Raji (cell line): Measurements from ENCODE around the gene LPP.

Source experiments
- POLR2A ChIP-seq: IDR thresholded peaks from 2 replicates; pipeline ENCODE4 v1.6.1; 2011; ENCODE audit warnings: low read depth, low read length, control low read depth; ENCODE audit not compliant: insufficient read depth

Gene LPP

DNA sequence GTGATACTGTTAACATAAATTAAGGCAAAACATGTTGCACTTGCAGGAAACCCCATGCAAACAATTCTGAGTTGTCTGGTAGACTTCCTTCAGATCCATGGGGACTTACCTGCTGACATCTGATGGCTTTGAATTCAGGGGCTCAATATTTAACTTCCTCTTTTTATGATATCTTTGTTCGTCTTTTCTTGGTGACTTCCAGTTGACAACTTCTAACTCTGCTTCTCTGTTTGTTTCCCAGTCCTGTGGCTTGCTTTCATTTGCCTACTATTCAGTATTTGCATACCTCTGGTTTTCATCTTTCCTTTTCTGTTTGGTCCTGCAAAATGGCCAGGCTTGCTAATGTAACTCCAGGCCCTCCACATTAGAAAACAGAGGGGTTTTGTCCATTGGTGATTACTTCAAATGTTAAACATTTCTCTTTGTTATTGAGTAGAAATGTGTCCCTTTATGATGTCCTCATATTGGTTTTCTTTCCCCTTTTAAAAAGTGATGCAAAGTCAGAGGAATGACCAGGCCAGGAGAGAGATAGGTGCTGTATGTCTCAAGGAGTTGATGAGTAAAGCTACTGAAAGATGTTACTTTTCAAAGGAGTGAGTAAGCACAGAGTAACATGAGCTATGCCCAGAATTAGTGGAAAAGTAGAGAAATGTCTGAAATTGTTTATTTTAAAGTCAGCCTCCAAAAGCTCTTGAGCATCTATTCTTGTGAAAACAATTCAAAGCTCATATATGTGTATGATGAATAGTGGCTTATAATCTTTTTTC, 335.9 kb downstream of the LPP start:
- TF ChIP-seq POLR2A: no peak

DNA sequence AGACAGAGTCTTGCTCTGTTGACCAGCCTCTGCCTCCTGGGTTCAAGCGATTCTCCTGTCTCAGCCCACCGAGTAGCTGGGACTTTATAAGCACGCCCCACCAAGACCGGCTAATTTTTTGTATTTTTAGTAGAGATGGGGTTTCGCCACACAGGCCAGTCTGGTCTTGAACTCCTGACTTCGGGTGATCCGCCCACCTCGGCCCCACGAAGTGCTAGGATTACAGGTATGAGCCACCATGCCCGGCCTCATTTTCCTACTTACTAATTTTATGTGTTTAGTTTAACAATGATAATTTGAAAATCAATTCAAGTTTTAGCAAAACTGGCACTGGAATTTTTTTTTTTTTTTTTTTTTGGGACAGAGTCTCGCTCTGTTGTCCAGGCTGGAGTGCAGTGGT, 336.5 kb downstream of the LPP start:
- TF ChIP-seq POLR2A: no peak

DNA sequence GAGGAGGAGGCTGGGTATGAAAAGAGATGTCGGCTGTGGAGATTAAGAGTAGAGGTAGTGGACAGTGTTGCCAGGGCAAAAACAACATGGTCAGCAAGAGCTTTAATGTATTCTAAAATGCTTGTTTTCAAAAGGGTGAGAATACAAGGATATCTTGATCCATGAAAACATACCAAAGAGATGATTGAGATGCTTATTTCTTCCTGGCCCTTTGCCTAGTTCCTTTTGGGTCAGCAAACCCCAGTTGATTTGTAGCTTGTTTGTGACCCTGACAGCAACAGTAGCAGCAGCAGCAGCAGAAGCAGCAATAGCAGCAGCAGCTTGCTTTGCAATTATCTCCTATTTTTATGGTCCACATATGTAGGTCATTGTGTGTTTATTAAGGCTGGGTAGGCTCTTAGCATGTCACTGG, 337.3 kb downstream of the LPP start:
- TF ChIP-seq POLR2A: no peak

DNA sequence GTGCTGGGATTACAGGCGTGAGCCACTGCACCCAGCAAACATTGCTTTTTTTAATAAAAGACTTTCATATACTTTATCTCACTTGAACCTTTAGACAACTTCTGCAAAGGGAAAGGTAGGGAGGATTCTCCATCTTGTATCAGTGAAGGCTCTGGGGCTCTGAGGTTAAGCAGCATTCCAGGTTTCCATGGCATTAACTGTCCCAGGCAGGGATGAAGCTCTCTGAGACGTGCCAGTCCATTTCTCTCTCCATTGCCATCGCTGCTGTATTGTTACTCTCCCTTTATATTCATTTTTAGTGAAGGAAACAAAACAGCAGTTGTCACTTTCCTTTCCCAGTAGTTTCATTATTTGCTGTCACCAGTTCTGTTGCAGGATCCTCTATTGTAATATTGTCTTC, 342.4 kb downstream of the LPP start:
- TF ChIP-seq POLR2A: no peak

DNA sequence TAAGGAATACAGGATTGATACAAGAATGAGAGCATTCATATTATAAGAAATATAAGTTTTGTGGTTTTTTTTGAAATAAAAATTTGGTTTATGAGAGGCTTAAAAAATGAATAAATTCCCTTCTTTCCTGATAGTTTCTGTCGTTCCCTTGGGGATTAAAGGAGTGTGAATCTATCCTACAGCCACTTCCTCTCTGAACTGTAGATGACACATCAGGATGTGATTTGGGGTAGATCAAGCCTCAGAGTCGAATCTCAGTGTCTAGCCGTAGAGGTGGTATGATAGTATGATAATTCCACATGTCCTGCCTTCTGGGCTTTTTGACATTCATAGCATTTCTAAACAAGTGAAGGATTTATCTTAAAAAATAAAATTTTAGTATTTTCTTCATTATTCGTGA, 343.1 kb downstream of the LPP start:
- TF ChIP-seq POLR2A: no peak

DNA sequence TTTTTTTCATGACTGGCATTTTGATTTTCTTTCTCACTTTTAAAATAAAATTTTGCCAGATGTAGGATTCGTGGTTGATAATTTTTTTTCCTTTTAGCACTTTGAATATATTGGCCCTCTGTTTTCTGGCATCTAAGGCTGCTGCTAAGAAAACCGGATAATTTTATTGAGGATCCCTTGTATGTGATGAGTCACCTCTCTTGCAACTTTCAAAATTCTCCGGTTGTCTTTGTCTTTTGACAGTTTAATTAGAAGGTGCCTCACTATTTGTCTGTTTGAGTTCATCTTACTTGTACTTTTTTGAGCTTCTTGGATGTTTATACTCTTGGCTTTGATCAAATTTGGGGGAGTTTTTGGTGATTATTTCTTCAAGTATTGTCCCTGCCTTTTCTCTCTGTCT, 349.7 kb downstream of the LPP start:
- TF ChIP-seq POLR2A: no peak

DNA sequence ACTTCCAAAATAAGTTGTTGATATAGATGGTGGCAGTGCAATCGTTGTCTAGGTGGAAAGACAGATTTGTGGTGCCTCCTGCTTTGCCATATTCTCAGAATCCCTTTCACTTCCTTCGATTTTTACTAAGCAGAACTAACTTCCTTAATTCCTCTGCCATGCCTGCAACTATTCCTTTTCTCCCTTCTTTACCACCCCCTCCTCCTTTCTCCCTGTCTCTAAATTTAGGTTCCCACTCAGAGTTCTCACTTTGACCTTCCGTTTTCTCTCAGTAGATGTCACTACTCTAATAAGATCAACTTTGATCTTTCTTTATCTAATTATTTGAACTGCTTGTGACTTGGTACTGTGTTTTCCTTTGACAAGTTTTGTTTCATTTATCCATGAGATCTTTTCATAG, 351.2 kb downstream of the LPP start:
- no peak for TF ChIP-seq POLR2A

DNA sequence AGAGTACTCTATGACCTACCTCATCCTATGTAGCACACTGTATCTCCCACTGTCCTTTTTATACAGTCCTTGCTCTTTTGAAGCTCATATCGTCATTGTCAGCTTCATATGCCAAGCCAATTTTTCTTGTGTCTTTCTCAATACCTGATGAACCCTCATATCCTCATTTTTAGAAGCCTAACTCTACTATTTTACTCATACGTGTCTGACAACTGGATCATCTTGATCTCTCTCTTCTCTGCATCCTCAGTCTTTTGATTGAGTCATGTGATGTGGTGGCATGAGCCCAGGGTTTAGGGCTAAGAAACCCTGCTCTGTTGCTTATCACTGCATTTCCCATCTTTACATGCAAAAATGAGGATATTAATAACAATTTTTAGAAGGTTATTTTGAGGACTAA, 352.0 kb downstream of the LPP start:
- no peak for TF ChIP-seq POLR2A

DNA sequence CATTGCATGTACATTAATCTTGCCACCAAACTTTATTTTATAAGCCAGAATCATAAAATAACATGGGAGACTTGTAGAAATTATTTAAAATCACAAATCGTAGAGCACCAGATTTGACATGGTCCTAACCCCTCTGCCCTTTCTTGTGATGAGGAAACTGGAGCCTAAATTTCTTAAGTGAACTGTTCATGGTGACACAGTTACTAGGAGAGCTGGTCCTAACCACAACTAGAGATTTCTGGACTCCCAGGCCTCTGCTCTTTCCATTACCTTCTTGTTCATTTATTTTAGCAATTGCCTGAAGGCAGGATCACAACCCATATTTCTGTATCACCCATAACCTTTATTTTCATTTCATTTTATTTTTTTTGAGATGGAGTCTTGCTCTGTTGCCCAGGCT, 352.5 kb downstream of the LPP start:
- no peak for TF ChIP-seq POLR2A

DNA sequence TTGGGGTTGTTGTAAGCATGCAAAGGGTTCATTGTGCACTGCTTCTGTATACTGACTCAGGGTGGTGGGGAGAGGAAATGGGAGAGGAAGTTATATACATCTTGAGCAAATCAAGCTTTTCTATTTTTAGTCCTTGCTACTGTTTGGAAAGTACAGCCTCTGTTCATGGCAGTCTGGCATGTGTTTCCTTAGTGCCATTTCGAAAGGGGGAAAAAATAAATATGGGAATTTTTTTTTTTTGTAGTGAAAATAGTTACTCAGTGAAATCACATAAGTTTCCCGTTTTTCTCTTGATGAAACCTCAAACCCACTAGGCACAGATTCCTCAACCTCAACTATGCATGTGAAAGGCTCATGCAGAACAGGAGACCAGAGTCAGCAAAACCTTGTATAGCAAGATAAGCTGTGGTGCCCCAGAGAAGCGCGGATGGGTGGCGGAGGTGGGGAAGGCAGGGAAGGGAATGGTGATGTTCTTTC, 353.3 kb downstream of the LPP start:
- TF ChIP-seq POLR2A: no peak

DNA sequence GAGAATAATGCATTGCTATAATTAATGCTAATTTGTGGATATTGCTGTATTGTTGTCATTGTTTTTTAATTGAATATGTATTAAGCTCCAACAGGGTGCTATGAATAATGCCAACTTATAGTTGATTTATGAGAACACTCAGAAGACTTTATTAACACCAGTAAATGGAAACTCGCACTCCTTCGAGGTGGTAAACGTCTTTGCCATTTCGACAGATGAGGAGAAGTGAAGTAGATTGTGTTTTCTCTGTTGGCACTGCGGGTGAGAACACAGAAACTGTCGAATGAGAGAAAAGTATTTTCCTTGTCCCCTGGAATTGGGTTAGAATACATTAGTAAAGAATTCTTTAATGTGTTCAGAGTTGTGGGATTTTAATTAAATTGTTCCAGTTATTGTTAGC, 354.5 kb downstream of the LPP start:
- TF ChIP-seq POLR2A: no peak

DNA sequence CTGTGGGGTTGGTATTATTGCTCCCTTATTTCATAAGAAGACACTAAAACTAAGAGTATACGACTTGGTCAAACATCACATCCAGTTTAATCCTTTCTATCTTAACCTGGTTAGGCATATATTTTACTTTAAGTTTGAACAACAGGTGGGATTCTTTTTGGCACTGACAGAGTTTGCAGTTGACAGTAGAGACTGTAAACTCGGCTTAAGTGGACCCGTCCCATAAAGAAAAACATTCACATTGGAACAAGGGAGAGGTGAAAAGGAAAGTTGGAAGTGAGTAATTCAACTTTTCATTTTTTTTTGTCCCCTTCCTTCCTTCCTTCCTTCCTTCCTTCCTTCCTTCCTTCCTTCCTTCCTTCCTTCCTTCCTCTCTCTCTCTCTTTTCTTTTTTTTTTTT, 355.4 kb downstream of the LPP start:
- TF ChIP-seq POLR2A: no peak

DNA sequence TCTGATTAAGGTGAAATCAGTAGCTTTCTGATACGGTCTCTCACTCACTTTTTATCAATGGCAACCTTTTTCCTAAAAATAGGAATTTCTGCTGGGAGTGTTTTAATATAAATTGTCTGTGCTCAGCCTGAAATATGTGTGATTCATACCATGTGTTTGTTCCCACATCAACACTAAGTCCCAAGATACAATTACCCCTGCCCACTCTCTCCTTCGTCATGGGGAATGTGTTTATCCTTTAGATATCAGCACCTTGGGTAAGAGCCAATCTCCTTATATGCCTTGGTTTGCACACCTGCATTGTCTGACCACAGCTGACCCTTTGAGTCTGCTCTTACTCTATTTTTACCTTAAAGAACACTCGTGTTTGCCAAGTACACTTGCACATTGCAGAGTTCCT, 356.4 kb downstream of the LPP start:
- no peak for TF ChIP-seq POLR2A

DNA sequence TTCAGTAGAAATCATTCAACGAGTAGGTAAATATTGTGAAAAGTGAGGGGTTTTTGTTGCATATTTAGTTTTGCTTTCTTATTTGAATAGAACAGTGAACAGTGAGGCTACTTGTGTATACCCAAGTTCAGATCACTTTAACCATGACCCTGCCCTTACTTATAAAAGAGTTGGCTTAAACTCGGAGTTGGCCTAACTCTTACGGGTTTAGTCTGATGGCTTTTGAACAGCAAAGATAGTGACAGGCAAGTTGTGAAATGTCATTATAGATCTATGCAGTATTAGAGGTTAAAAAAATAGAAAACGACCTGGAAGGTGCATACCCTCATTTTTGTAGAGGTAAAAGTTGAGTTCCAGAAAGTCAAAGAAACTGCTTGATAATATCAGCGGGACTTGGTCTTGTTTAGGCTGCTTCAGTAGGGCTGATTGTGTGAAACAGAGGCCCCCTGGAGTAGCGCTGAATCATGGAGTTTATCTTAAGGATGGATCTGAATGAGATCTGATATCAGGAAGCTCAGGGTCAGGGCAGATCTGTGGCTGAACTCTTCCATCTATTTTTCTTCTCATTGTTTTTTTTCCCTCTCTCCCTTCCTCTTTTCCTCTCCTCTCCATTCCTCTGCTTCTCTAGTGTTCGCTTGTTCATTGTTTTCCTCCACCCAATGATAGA, 359.8 kb downstream of the LPP start:
- no peak for TF ChIP-seq POLR2A

DNA sequence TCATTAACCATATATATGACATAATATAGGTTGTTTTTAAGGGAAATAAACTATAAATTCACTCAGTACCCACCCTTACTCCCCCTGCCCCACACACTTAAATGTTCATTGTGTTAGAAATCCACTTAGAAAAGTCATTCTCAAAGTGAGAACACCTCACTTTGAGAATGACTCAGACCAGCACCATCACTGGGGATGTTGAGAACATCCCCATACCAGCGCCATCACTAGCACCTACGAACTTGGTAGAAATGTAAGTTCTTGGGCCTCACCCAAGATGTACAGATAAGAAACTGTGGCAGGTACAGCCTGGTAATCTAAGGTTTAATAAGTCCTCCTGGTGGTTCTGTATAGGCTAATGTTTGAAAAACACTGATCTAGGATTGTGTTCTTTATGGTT, 362.6 kb downstream of the LPP start:
- TF ChIP-seq POLR2A: no peak

DNA sequence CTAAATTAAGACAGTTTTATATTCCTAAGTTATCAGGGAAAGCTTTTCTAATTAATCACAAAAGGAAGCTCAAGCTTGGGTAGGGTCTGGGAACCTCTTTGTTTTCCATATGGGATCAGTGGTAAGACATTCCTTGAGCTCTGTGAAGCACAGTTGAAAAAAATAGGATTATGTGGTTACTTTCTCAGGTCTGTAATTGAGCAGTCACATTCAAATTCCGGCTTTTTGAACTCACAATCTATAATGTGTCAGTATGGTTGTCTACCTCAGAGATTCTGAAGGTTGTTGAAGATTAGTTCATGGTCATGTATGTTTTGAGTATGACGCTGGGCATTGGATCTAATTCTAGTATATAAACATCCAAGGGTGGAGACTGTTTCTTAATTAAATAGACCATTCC, 364.5 kb downstream of the LPP start:
- TF ChIP-seq POLR2A: no peak
